ENCODE data around the gene PACSIN1.

The PACSIN1 gene

DNA sequence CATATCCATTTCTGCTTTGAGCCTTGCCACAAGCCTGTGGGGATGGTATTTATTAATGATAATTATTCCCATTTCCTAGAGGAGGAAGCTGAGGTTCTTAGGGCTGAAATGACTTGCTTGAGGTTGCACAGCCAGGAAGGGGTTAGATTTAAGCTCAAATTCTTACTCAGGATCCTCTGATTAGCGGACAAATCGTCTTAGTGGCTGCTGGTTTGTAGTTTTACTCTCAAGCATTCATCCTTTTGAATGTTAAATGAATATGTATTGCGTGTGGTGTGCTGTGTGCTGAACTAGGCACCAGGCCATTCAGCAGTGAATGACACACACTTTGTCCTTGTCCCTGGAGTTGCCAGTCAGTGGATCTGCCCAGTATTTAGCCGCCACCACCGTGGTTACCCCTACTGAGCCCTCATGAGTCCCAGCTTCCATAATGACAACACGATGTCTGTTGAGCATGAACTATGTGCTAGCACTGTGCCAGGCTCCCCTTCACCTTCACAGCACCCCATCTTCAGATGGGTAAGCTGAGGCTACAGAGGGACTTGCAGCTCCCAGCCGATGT is 10.0 kb downstream of the PACSIN1 start:
- no peak overlapping the region for H3K27ac ChIP-seq (ENCODE audit: low read length)
- H3K36me3 ChIP-seq (replicated peaks; ENCODE audit: insufficient read depth, low read length), result no peaks in the 10 kb centered on the region
- H3K79me2 ChIP-seq (ENCODE audit: low read length), result no peaks in the 10 kb centered on the region
- no peak overlapping the region for H3K4me3 ChIP-seq (ENCODE audit: low read length)
- no peaks in the 10 kb centered on the region for H3K4me1 ChIP-seq (ENCODE audit: low read length)
- H3F3A ChIP-seq (ENCODE audit: insufficient read depth, low read length), result no peaks in the 10 kb centered on the region
- no peak for DNase-seq
- no peak overlapping the region for H2AFZ ChIP-seq (ENCODE audit: low read length)
- H3K9ac ChIP-seq (ENCODE audit: low read length), result no peak overlapping the region
- TF ChIP-seq EZH2 (optimal IDR thresholded peaks at IDR 0.05; ENCODE audit: low read depth, low read length) (no peak), EZH2phosphoT487 (IDR thresholded peaks at IDR 0.05; ENCODE audit: low read length) (no peak)
- TF ChIP-seq, protein P1, sequence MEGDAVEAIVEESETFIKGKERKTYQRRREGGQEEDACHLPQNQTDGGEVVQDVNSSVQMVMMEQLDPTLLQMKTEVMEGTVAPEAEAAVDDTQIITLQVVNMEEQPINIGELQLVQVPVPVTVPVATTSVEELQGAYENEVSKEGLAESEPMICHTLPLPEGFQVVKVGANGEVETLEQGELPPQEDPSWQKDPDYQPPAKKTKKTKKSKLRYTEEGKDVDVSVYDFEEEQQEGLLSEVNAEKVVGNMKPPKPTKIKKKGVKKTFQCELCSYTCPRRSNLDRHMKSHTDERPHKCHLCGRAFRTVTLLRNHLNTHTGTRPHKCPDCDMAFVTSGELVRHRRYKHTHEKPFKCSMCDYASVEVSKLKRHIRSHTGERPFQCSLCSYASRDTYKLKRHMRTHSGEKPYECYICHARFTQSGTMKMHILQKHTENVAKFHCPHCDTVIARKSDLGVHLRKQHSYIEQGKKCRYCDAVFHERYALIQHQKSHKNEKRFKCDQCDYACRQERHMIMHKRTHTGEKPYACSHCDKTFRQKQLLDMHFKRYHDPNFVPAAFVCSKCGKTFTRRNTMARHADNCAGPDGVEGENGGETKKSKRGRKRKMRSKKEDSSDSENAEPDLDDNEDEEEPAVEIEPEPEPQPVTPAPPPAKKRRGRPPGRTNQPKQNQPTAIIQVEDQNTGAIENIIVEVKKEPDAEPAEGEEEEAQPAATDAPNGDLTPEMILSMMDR (IDR thresholded peaks at IDR 0.05; ENCODE audit: low read length), result no peak
- no peak overlapping the region for H3K4me2 ChIP-seq (ENCODE audit: low read depth, low read length)
- no peaks in the 10 kb centered on the region for H3K27me3 ChIP-seq (replicated peaks; ENCODE audit: insufficient read depth, low read length)
- no peaks in the 10 kb centered on the region for H4K20me1 ChIP-seq (ENCODE audit: insufficient read depth, low read length)
- no peaks in the 10 kb centered on the region for H3K9me3 ChIP-seq (replicated peaks; ENCODE audit: insufficient read depth, low read length)
- no peaks in the 10 kb centered on the region for H3K9me2 ChIP-seq (replicated peaks; ENCODE audit: insufficient read depth, low read length)

DNA sequence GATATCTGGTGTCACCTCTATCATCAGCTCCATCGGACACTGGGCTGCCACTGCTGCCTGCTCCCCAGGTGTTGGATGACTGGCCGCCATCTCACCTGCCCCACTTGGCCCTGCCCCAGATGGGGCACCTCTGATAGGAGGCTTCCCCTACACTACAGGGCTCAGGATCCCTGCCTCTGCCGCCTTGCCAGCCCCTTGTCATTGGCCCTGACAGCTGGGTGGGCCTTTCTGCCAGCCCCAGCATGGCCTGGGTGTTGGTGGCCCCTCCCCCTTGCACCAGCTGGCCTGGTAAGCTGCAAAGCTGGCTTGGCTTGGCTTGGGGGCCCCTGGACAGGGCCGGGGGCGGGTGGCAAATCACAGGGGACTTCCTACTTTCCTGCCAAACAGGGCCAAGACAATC is 10.6 kb downstream of the PACSIN1 start:
- H3F3A ChIP-seq (ENCODE audit: insufficient read depth, low read length), result no peaks in the 10 kb centered on the region
- no peak overlapping the region for H3K27ac ChIP-seq (ENCODE audit: low read length)
- H3K27me3 ChIP-seq (replicated peaks; ENCODE audit: insufficient read depth, low read length), result no peaks in the 10 kb centered on the region
- no peaks in the 10 kb centered on the region for H3K4me1 ChIP-seq (ENCODE audit: low read length)
- no peak overlapping the region for H2AFZ ChIP-seq (ENCODE audit: low read length)
- TF ChIP-seq, protein P1 (IDR thresholded peaks at IDR 0.05; ENCODE audit: low read length), result no peak
- TF ChIP-seq EZH2 (optimal IDR thresholded peaks at IDR 0.05; ENCODE audit: low read depth, low read length), result no peak
- no peak for TF ChIP-seq EZH2phosphoT487 (IDR thresholded peaks at IDR 0.05; ENCODE audit: low read length)
- H3K4me3 ChIP-seq (ENCODE audit: low read length), result no peak overlapping the region
- no peaks in the 10 kb centered on the region for H3K9me3 ChIP-seq (replicated peaks; ENCODE audit: insufficient read depth, low read length)
- no peaks in the 10 kb centered on the region for H3K36me3 ChIP-seq (replicated peaks; ENCODE audit: insufficient read depth, low read length)
- DNase-seq, result no peak
- H3K9ac ChIP-seq (ENCODE audit: low read length), result no peak overlapping the region
- no peaks in the 10 kb centered on the region for H4K20me1 ChIP-seq (ENCODE audit: insufficient read depth, low read length)
- H3K9me2 ChIP-seq (replicated peaks; ENCODE audit: insufficient read depth, low read length), result no peaks in the 10 kb centered on the region
- no peaks in the 10 kb centered on the region for H3K79me2 ChIP-seq (ENCODE audit: low read length)
- no peak overlapping the region for H3K4me2 ChIP-seq (ENCODE audit: low read depth, low read length)

DNA sequence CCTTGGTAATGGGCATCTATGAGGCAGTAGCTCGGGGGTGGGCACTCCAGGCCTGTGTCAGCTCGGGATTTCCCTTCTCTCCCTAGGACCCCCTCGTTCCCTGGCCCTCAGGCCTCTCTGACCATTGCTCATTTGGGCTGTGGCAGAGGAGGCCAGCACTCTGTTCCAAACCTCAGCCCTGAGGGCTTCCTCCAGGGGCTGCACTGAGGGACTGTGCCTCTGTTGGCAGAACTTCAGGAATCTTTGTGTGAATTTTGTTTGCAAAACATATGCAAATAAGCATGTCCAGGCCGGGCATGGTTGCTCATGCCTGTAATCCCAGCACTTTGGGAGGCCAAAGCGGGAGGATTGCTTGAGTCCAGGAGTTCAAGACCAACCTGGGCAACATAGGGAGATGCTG is 11.0 kb downstream of the PACSIN1 start:
- no peaks in the 10 kb centered on the region for H4K20me1 ChIP-seq (ENCODE audit: insufficient read depth, low read length)
- TF ChIP-seq, protein P1 (IDR thresholded peaks at IDR 0.05; ENCODE audit: low read length), result no peak
- no peak for TF ChIP-seq EZH2phosphoT487 (IDR thresholded peaks at IDR 0.05; ENCODE audit: low read length)
- TF ChIP-seq EZH2 (optimal IDR thresholded peaks at IDR 0.05; ENCODE audit: low read depth, low read length), result no peak
- H3F3A ChIP-seq (ENCODE audit: insufficient read depth, low read length), result no peaks in the 10 kb centered on the region
- no peaks in the 10 kb centered on the region for H3K36me3 ChIP-seq (replicated peaks; ENCODE audit: insufficient read depth, low read length)
- no peak overlapping the region for H3K9ac ChIP-seq (ENCODE audit: low read length)
- no peak overlapping the region for H3K4me3 ChIP-seq (ENCODE audit: low read length)
- H2AFZ ChIP-seq (ENCODE audit: low read length), result no peak overlapping the region
- H3K9me3 ChIP-seq (replicated peaks; ENCODE audit: insufficient read depth, low read length), result no peaks in the 10 kb centered on the region
- H3K27ac ChIP-seq (ENCODE audit: low read length), result no peak overlapping the region
- no peaks in the 10 kb centered on the region for H3K79me2 ChIP-seq (ENCODE audit: low read length)
- no peaks in the 10 kb centered on the region for H3K4me1 ChIP-seq (ENCODE audit: low read length)
- H3K27me3 ChIP-seq (replicated peaks; ENCODE audit: insufficient read depth, low read length), result no peaks in the 10 kb centered on the region
- DNase-seq, result no peak
- H3K4me2 ChIP-seq (ENCODE audit: low read depth, low read length), result no peak overlapping the region
- no peaks in the 10 kb centered on the region for H3K9me2 ChIP-seq (replicated peaks; ENCODE audit: insufficient read depth, low read length)
